Breast epithelium (tissue), 3 donors: ENCODE data around the gene DHRS4.
"Not testable (repeated sequence)": the region's sequence is repeated elsewhere in the genome, so short reads cannot be mapped to it uniquely, and the experiment has no call there.

Experiments used
- POLR2AphosphoS5 ChIP-seq, 3 donors: sonication (generic); formaldehyde crosslinking; IDR thresholded peaks; one replicate each; pipeline ENCODE4 v1.6.1; 2017; ENCODE audit warnings: antibody characterized with exemption in 3 of 3
- TF ChIP-seq, protein P1 (sequence below), 3 donors: fragments of 450-650 bp; IDR thresholded peaks; one replicate each; pipeline ENCODE4 v1.5.1; 2016 to 2017; ENCODE audit warnings: antibody characterized with exemption in 3 of 3, mild to moderate bottlenecking in 3 of 3, moderate library complexity in 3 of 3

DNA sequence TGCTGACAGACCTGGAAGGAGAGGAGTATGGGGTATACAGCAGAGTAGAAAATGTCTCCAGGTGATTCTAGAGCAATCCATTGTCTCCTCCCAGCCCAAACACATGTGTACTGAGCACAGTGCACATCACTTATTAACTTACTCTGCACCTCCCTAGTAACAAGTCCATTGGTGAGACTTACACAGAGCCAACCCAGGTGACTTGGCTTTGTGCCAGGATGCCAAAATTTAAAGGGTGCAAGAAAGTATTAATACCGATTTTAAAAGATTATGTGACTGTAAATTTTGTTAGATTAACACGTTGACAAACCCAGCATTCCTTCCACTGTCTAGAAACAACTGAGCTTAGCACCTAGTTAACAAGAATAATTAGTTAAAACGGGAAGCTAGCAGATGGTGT is 39.5 kb downstream of the DHRS4 start:
- TF ChIP-seq, protein P1, sequence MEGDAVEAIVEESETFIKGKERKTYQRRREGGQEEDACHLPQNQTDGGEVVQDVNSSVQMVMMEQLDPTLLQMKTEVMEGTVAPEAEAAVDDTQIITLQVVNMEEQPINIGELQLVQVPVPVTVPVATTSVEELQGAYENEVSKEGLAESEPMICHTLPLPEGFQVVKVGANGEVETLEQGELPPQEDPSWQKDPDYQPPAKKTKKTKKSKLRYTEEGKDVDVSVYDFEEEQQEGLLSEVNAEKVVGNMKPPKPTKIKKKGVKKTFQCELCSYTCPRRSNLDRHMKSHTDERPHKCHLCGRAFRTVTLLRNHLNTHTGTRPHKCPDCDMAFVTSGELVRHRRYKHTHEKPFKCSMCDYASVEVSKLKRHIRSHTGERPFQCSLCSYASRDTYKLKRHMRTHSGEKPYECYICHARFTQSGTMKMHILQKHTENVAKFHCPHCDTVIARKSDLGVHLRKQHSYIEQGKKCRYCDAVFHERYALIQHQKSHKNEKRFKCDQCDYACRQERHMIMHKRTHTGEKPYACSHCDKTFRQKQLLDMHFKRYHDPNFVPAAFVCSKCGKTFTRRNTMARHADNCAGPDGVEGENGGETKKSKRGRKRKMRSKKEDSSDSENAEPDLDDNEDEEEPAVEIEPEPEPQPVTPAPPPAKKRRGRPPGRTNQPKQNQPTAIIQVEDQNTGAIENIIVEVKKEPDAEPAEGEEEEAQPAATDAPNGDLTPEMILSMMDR (IDR thresholded peaks at IDR 0.05) = not testable (repeated sequence)
- TF ChIP-seq POLR2AphosphoS5 (IDR thresholded peaks at IDR 0.05) = not testable (repeated sequence)
